Activated CD8-positive, alpha-beta memory T cell treated with anti-CD3 and anti-CD28 coated beads for 24 hours (primary cell): ENCODE results near the gene SULT4A1.
"Not testable (repeated sequence)": the region's sequence is repeated elsewhere in the genome, so short reads cannot be mapped to it uniquely, and the experiment has no call there.

Experiments
- DNase-seq: peaks from one replicate; pipeline ENCODE4 v3.0.0-alpha.2; 2020

The SULT4A1 gene

DNA sequence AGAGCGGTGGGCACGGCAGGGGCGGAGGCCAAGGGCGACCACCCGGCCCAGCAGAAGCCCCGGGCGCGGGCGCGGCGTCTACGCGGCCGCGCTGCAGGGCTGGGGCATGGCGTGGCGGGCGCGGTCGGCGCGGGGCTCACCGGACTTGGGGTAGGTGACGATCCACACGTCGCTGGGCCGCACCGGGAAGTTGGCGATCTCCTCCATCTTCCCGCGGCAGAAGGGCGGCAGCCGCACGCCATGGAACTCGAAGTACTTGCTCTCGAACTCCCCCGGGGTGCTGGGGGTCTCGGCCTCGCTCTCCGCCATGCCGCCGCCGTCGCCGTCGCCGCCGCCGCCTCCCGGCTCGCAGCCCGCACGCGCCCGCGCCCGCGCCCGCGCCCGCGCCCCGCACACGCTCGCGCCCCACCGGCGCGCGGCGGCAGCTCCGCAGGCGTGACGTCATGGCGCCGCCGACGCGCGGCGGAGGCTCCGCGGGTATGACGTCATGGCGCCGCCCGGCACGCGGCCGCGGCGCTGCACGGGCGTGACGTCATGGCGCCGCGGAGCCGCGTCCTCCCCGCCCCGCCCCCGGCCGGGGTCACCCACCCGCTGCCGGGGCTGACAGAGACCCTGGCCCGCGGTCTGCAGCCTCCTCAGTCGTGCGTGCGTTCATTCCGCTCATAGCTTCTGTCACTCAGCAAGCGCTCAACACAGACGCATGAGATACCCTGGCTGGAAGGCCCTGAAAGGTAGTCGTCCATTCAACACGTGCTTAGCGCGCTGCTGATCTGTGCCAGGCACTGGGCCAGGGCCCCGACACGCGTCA lies at the start of gene SULT4A1:
SULT4A1 (minus strand) TSS at position 440 of the 808 bp plus-strand sequence; CDS start at position 309, 131 bp downstream.
- DNase-seq = no peak

- DNase-seq = no peak
Observed at GRCh38 chr22:43911351-43911750, 49.0 kb upstream of the SULT4A1 start.

DNA sequence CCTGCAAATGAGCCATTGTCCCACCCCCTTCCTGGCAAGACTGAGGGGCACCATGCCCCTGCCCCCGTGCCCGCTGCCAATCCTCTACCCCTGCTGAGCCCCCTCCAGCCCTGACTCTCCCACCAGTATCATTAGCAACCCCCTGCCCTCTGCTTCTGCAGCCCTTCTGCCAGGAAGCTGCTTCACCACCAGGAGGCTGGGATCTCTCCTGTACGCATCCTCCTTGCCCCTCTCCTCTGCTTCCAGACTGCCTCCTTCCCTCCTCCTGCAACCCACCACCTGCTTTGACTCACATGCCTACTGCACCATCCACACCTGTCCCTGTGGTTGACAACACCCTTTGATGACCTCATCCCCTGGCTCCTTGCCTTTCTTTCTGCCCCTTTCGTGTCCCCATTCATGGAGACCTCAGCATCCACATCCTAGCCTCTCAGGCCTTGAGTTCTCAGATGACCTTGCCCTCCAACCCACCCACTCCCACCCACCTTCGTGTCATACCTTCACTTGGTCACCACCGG lies 47.9 kb upstream of the SULT4A1 start:
- DNase-seq = no peak

GRCh38 chr22:43909708-43910107 lies 47.4 kb upstream of the SULT4A1 start:
- no peak for DNase-seq

GRCh38 chr22:43905681-43906080 lies 43.4 kb upstream of the SULT4A1 start:
- no peak for DNase-seq

DNA sequence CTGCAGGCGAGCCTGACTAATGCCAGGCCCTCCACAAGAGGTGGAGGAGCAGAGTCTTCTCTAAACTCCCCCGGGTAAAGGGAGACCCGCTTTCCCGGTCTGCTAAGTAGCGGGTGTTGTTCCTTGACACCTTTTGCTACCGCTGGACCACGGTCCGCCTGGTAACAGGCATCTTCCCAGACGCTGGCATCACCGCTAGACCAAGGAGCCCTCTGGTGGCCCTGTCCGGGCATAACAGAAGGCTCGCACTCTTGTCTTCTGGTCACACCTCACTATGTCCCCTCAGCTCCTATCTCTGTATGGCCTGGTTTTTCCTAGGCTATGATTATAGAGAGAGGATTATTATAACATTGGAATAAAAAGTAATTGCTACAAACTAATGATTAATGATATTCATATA lies 42.1 kb upstream of the SULT4A1 start:
- DNase-seq = not testable (repeated sequence)

DNA sequence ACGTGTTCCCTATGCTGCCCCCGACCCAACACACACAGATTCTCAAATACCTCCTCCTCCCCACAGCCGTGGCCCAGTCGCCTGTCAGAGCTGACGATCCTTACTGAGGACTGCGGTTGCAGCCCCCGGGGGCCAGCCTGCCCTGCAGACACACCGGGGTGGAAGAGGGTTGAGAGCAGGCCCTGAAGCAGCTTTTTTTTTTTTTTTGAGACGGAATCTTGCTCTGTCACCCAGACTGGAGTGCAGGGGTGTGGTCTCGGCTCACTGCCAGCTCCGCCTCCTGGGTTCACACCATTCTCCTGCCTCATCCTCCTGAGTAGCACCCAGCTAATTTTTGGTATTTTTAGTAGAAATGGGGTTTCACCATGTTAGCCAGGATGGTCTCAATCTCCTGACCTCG lies 40.7 kb upstream of the SULT4A1 start:
- not testable (repeated sequence) for DNase-seq

DNA sequence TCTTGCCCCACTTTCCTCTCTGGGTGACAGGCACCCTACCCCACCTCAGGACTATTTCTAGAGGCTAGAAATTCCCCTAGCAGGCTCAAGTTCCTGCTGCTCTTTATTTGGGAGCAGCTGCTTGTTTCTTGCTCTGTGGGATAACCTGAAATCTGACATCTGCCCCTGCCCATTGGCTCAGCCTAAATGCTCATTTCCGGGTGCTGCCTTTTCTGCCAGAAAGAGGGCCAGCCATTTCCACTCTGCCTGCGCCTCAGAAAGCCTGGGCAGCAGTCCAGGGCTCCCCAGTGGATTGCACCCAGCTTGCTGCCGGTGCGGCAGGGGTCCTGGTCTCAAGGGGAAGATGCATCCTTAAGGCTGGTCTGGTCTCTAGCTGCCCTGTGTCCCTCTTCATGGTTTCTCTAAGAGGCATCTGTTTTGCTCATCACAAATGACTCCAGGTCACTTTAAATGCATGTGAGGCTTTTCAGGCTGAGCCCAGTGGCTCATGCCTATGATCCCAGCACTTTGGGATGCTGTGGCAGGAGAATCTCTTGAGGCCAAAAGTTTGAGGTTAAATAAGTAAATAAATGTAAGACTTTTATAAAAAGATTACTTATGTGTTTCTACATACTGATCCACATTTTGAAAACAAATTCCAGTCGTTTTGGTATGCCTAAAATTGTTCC lies 39.8 kb upstream of the SULT4A1 start:
- DNase-seq = no peak

- DNase-seq = no peak
Observed at GRCh38 chr22:43900206-43900605, 37.9 kb upstream of the SULT4A1 start.

DNA sequence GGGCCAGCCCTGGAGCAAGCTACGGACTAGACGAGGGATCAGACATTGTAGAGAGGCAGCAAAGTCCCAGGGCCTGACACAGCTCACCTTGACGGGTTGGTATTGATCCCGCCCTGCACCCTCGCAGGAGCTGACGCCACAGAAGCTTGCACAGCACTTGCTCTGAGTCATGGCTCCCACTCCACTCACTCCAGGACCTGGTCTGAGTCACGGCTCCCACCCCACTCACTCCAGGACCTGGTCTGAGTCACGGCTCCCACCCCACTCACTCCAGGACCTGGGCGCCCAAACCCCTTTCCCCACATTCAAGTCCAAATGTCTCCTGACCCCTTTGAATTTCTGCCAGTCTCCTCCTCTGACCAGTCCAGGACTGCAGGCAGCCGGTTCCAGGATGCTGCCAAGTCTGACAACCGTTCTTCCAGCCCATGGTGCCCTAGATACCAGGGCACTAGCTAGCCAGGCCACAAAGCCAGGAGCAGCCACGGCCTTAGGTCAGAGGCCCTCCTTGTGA lies 35.5 kb upstream of the SULT4A1 start:
- no peak for DNase-seq

DNA sequence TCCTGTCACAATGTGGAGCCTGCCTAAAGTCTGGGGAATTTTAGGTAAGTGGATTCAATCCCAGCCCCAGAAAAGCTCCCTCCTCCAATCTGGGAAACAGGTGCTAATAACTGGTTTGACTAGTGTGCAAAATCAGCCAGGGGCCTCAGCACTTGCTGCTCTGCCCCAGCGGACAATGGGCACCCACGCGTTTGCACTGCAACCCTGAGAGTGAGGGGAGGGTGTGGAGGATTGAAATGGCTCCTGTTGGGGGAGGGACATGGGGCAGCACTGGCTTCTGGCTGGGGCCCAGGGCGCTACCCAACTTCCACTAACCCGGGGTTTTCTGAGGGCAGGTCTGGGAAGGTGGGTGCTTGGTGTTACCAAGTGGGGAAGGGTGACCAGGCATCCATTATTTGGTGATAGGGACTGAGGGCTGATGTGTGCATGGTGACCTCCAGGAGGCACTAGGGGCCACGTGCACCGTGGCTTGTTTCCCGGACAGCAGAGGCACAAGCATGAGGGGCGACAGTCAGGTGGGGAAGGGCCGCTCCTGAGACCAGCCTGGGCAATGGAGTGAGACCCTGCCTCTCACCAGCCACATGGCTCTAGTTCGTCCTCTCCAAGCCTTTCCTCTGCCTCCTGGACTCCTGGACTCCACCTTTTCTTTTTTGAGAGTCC lies 33.8 kb upstream of the SULT4A1 start:
- DNase-seq = no peak

GRCh38 chr22:43894122-43894521 lies 31.8 kb upstream of the SULT4A1 start:
- DNase-seq = no peak

DNA sequence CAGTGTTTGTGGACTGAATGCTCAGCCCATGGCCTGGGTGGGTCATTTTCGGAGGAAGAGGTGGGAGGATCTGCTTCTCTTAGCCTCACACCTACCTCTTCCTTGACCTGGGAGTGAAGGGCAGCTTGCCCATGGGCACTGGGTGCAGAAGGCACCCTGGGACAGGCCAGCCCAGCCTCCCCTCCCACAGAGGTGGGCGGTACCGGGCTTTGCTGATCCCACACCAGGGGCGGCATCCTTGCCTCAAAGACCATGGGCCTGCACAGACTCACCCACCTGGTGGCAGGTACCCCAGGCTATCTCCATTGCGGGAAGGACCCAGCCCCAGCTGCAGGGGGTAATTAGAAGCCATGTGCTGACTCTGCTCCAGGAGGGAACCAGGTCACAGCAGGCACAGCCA lies 31.0 kb upstream of the SULT4A1 start:
- DNase-seq = no peak

DNA sequence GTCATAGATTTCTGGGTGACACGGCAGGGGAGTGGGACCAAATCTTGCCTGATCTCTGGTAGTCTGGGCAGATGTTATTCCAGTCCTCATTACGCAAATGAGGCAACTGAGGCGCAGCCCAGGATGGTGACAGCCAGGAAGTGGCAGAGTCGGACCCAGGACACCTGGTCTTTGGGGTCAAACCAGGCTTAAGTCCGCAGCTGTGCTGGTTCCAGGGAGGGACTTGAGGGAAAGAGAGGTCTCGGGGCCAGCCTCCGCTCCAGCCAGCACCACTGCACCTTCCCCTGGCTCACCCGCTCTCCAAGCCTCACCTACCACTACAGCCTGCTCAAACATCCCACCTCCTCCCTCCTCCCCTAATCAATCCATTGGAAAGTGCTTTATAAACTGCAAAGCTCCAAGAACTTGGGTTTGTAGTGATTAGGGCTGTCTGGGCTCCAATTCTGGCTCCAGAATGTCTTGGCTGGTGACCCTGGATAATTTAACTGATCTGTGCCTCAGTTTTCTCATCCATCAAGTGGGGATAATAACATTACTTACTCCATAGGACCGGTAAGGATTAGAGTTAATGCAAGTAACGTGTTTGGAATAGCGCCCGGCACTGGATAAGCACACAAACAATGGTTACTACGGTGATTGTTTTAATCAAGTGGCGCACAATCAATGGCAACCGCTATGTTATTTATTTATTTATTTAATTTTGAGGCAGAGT lies 30.0 kb upstream of the SULT4A1 start:
- DNase-seq = no peak

DNA sequence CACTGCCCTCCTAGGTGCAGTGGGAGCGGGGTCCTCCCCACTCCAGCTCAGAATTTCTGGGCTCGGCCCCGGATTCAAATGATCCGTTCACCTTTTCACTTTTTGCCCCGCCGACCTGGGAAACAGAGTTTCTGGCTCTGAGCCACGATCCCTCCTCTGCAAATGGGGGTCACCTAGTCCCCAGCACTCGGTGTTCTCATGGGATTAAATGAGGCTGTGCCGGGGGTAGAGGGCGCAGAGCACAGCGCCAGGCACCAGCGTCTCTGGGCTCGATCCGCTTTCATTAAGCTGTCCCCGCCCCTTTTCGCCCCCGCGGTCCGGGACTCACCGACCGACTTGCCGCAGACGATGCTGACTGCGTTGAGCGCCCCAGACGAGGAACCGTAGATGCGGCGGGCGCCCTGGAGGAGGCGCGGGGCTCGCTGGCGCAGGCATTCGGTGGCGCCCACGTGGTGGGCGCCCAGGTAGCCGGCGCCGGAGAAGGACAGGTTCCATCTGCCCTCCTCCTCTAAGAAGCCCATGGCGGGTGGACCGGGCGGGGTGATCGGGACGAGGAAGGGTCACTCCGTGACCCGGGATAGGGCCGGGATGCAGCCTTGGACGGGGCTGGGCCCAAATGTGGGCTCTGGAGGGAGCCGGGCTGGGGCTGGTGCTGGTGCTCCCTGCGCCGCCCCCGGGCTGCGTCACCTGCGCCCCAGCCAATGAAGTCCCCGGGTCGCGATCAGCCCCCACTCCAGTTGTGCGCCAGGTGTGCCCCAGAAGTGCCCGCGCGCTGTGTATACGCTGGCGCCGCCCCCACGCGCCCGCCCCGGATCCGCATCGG lies 29.3 kb upstream of the SULT4A1 start, which contains the start of gene PNPLA5:
PNPLA5 (minus strand) TSS at position 654 of the 823 bp plus-strand sequence; CDS start at position 521, 133 bp downstream.
- peak; percentile 62 for DNase-seq

DNA sequence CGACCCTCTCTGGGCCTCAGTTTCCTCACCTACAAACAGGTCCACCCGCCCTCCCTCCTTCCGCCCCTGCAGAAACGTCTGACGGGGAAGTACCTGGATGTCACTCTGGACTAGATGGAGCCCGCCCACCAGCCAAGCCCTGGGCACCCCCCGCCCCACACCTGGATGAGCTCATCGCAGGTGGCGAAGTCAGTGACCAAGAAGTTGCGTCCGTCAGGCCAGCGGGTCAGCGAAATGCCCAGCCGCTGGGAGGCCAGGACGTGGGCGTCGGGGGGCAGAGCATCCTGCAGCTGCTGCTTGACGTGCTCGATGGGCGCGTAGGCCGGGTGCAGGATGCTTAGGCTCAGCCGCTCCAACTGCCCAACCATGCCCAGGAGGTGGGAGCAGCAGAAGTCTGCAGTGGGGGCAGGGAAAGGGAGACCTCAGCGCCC lies 28.6 kb upstream of the SULT4A1 start:
- no peak for DNase-seq

DNA sequence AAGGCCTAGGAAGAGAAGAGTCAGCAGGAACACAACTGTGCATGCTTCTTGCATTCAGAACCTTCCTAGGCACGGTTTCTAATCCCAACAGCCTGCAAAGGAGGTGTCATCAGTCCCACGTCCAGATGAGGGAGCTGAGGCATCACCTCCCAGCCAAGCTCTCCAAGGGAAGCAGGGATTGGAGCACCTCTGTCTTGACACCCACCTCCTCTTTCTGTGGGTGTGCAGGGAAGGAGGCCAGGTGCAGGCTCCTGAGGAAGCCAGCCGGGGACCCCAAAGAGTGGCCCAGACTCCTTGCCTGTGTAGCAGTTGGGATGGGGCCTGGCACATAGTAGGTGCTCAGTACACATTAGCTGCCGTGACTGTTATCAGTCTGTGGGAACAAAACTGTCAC lies 27.5 kb upstream of the SULT4A1 start:
- no peak for DNase-seq

DNA sequence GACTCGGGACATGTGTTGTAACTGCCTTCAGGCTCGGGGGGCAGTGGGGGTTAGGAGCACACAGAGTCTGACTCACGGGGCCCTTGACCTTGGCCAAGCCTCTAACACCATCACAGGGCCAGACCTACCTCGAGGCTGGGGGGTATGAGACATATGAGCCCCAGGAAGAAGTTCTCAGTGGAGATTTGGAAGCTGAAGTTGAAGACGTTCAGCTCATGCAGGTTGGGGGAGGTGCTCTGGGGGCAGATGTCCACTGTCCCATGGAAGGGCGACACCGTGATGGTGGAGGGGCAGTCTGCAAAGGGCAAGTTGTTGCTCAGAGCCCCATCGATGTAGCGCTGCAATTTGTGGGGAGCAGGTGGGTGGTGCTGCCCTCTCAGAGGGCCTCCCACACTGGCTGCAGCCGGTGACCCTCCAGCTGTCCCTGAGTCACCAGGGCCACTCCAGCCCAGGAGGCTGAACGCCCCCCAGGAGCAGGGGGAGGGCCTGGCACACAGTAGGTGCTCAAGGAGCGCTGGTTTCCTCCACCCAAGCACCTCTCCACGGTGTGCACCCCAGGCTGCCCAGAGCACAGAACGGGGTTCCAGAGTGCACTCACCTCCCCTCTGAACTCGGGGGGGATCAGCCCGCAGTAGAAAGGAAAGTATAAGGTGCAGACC lies 27.0 kb upstream of the SULT4A1 start:
- no peak for DNase-seq

DNA sequence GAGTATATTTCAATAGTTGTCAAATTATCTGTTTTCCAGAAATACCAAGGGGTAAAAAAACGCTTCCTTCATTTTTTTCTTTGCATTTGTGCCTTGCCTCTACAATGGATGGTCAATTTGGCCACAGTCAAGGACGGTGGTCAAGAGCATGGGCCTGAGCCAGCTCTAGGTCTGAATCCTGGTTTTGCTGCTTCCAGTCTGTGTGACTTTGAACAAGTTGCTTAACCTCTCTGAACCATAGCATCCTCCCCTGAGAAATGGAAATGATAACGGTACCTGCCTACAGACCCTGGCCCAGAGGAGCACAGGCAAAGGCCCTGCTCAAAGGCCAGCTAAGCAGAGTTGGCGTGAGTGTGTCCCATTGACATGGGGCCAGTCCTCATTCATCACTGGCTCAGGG lies 26.4 kb upstream of the SULT4A1 start:
- DNase-seq = no peak

DNA sequence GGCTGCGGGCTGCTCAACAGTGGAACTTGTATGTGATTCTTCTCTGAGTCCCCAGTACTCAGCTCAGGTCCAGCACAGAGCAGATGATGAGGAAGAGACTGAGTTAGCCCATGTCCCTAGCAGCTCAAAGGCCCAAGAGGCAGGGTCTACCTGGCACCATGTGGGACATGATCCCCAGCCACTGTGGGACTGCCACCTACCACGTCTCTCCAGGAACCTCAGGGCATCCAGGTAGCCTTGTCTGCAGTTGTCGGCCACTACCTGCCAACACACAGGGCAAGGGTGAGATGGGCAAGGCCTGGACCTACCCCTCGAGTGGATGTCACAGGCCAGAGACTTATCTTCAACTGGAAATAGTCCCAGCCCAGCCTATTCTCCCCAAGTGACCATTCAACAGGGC lies 25.1 kb upstream of the SULT4A1 start:
- no peak for DNase-seq

DNA sequence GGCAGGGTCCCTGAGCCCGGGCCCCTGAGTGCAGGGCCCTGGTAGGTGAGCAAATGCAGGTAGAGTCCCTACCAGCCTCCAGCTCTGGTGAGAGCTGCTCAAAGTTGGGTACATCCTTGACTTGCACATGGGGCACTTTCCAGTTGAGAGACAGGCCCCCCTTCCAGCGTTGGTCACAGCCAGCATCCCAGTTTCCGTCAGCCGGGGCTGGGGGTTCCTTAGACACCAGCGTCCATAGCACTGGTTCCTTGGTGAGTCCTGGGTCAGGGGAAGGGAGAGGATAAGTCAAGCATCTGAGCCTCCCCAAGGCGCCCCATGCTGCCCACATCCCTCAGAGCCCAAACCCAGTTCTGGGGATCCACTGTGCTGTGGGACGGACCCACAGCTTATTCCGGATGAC lies 23.9 kb upstream of the SULT4A1 start:
- no peak for DNase-seq
